HepG2 (cell line): Measurements from ENCODE around the gene WNT3. TPM values are rescaled to one million over a fixed set of nuclear protein-coding genes. Genes with fewer than 3 reads are reported as not detected.

Experiments
- ATAC-seq: fragments of 200-7000 bp; cut with Tn5 transposase; 3 replicates; pipeline ENCODE4 v1.9.1; 2020; ENCODE audit warnings: mild to moderate bottlenecking, moderate library complexity
- BruUV-seq: library from RNA; stranded (reverse); fragments of 400-500 nt; replicated peaks from 2 replicates; lab custom pipeline; 2021; lab: Mats Ljungman, UMichigan
- CTCF ChIA-PET: fragments of 300-600 bp; formaldehyde crosslinking; extraction: SDS; loops from one replicate; lab custom pipeline; 2021; ENCODE audit warnings: low total read pairs, inconsistent platforms, low intra/inter-chr PET ratio; lab: Yijun Ruan, JAX
- POLR2A ChIA-PET: fragments of 350-600 bp; sonication (Branson Sonifier 250); formaldehyde crosslinking; loops from one replicate; lab custom pipeline; 2020; ENCODE audit warnings: antibody characterized with exemption, inconsistent platforms; lab: Yijun Ruan, JAX
- DNase-seq: peaks from one replicate; pipeline ENCODE4 v3.0.0-alpha.2; 2015; ENCODE audit warnings: low spot score
- FAIRE-seq: peaks from 3 replicates; lab custom pipeline; 2011; peaks lifted over from hg19 to GRCh38; lab: Jason Lieb, UNC
- H2AFZ ChIP-seq: one replicate; pipeline ENCODE4 v1.6.1; 2011; ENCODE audit warnings: low read length, inconsistent platforms
- H3K27ac ChIP-seq: fragments of 300-600 bp; 3 replicates; pipeline ENCODE4 v1.8.0; 2011; ENCODE audit warnings: mixed run types, mild to moderate bottlenecking, mixed read lengths, low read length, inconsistent platforms; ENCODE audit not compliant: insufficient read depth; ENCODE audit errors: extremely low read length
- H3K27me3 ChIP-seq, 2 experiments: fragments of 200-600 bp in 1 of 2; 2 replicates in 1 of 2; 3 replicates in 1 of 2; pipeline versions ENCODE4 v1.6.0 to v1.8.0; 2011; ENCODE audit warnings: low read length in 2 of 2, mild to moderate bottlenecking in 2 of 2, moderate library complexity in 2 of 2, inconsistent platforms in 1 of 2; ENCODE audit not compliant: insufficient read depth in 2 of 2, control insufficient read depth in 1 of 2
- H3K36me3 ChIP-seq, 2 experiments: fragments of 200-600 bp in 1 of 2; replicated peaks in 1 of 2; 2 replicates in 1 of 2; 3 replicates in 1 of 2; pipeline versions ENCODE4 v1.5.1 to v1.8.0; 2011; ENCODE audit warnings: low read length in 2 of 2, inconsistent platforms in 1 of 2; ENCODE audit not compliant: insufficient read depth in 2 of 2, control insufficient read depth in 1 of 2
- H3K4me1 ChIP-seq: 2 replicates; pipeline ENCODE4 v1.5.1; 2012; ENCODE audit warnings: low read length, inconsistent platforms; ENCODE audit not compliant: insufficient read depth
- H3K4me2 ChIP-seq: 2 replicates; pipeline ENCODE4 v1.6.0; 2011; ENCODE audit warnings: low read depth, low read length, inconsistent platforms
- H3K4me3 ChIP-seq, 3 experiments: fragments of 200-600 bp in 1 of 3; sonication (generic), shearing (Covaris generic) in 1 of 3; replicated peaks in 1 of 3; 2 replicates each; pipeline ENCODE4 v1.5.1; 2011 to 2016; ENCODE audit warnings: low read length in 3 of 3, inconsistent platforms in 2 of 3, low read depth in 2 of 3, mild to moderate bottlenecking in 2 of 3, control low read depth in 1 of 3, mixed read lengths in 1 of 3; ENCODE audit not compliant: insufficient read depth in 1 of 3
- H3K79me2 ChIP-seq: one replicate; pipeline ENCODE4 v1.6.1; 2011; ENCODE audit warnings: low read length, inconsistent platforms; ENCODE audit not compliant: insufficient read depth
- H3K9ac ChIP-seq: 2 replicates; pipeline ENCODE4 v1.6.0; 2011; ENCODE audit warnings: mild to moderate bottlenecking, low read depth, low read length, inconsistent platforms; ENCODE audit not compliant: insufficient read depth
- H3K9me3 ChIP-seq: 2 replicates; pipeline ENCODE4 v1.5.1; 2012; ENCODE audit warnings: mild to moderate bottlenecking, low read length
- H4K20me1 ChIP-seq: 2 replicates; pipeline ENCODE4 v1.6.0; 2011; ENCODE audit warnings: inconsistent platforms, mild to moderate bottlenecking, low read length, moderate library complexity; ENCODE audit not compliant: insufficient read depth
- ARNTL ChIP-seq: sonication (generic); formaldehyde crosslinking; IDR thresholded peaks from 2 replicates; pipeline ENCODE4 v1.4.0; 2020; ENCODE audit warnings: mild to moderate bottlenecking, missing genetic modification reagents
- ATF7 ChIP-seq, 2 experiments: fragments of 450-650 bp in 1 of 2; sonication (generic) in 1 of 2; formaldehyde crosslinking in 1 of 2; IDR thresholded peaks; 2 replicates each; pipeline versions ENCODE4 v1.4.0 to v1.6.1; 2016 to 2020; ENCODE audit warnings: antibody characterized with exemption in 1 of 2, mild to moderate bottlenecking in 1 of 2, missing genetic modification reagents in 1 of 2
- CBFB ChIP-seq: sonication (generic); formaldehyde crosslinking; IDR thresholded peaks from 2 replicates; pipeline ENCODE4 v1.4.0; 2020; ENCODE audit warnings: missing genetic modification reagents
- DZIP1 ChIP-seq: sonication (generic); formaldehyde crosslinking; IDR thresholded peaks from 2 replicates; pipeline ENCODE4 v1.5.0; 2020; ENCODE audit warnings: mild to moderate bottlenecking, missing genetic modification reagents
- EZH2 ChIP-seq: conservative IDR thresholded peaks from 2 replicates; pipeline ENCODE4 v1.6.1; 2012; ENCODE audit warnings: mild to moderate bottlenecking, low read depth, low read length, moderate library complexity
- FOSL2 ChIP-seq: sonication (generic); formaldehyde crosslinking; IDR thresholded peaks from 2 replicates; pipeline ENCODE4 v1.4.0; 2020; ENCODE audit warnings: missing genetic modification reagents
- KDM4B ChIP-seq: sonication (generic); formaldehyde crosslinking; IDR thresholded peaks from 2 replicates; pipeline ENCODE4 v1.4.0; 2020; ENCODE audit warnings: missing genetic modification reagents
- KLF11 ChIP-seq: IDR thresholded peaks from 2 replicates; pipeline ENCODE4 v1.6.1; 2016; ENCODE audit warnings: missing compliant biosample characterization
- RBFOX2 ChIP-seq: fragments of 200-400 bp; formaldehyde crosslinking; IDR thresholded peaks from 2 replicates; pipeline ENCODE4 v1.6.1; 2017; ENCODE audit warnings: low read depth, mild to moderate bottlenecking, low read length
- RORA ChIP-seq: sonication (generic); formaldehyde crosslinking; IDR thresholded peaks from 2 replicates; pipeline ENCODE4 v1.5.0; 2020; ENCODE audit warnings: mild to moderate bottlenecking, missing genetic modification reagents, moderate library complexity
- SMAD9 ChIP-seq: sonication (generic); formaldehyde crosslinking; IDR thresholded peaks from 2 replicates; pipeline ENCODE4 v1.5.1; 2020; ENCODE audit warnings: mild to moderate bottlenecking, missing genetic modification reagents
- SPEN ChIP-seq: sonication (generic); formaldehyde crosslinking; IDR thresholded peaks from 2 replicates; pipeline ENCODE4 v1.5.1; 2020; ENCODE audit warnings: low read depth, mild to moderate bottlenecking, missing genetic modification reagents
- STAG1 ChIP-seq: sonication (generic); formaldehyde crosslinking; IDR thresholded peaks from 2 replicates; pipeline ENCODE4 v1.4.0; 2020; ENCODE audit warnings: missing genetic modification reagents
- TSC22D2 ChIP-seq: sonication (generic); formaldehyde crosslinking; IDR thresholded peaks from 2 replicates; pipeline ENCODE4 v1.5.1; 2020; ENCODE audit warnings: missing genetic modification reagents, mild to moderate bottlenecking, borderline replicate concordance
- WGBS: methylation state at CpG from one replicate; pipeline ENCODE4 v1.1.6; 2017; ENCODE audit warnings: low lambda C conversion rate; 5-methylcytosine and 5-hydroxymethylcytosine counted together
- in situ Hi-C: cut with HindIII; loops from 2 replicates; pipeline ENCODE4 v1.10.0; 2017; ENCODE audit warnings: low pct_unique_long_range_greater_than_20kb; ENCODE audit not compliant: extremely low pct_ligation_motif_present
- intact Hi-C: fragments of 100-400 bp; cut with micrococcal nuclease; formaldehyde crosslinking; loops from one replicate; pipeline ENCODE4 v1.10.0; 2022; ENCODE audit not compliant: unreplicated experiment
- polyA plus RNA-seq, 8 experiments: library from polyadenylated mRNA; depleted of rRNA in 3 of 8; stranded (reverse) in 7 of 8; unstranded in 1 of 8; fragments of >200 nt; fragmentation: Illumina TruSeq in 4 of 8; extraction: Trizol in 4 of 8; gene quantifications; 2 replicates each; pipeline versions ENCODE4 v1.2.1 to v1.2.3, GENCODE V29; 2011 to 2016; ENCODE audit warnings: low read depth in 4 of 8, missing spikeins in 1 of 8, mixed read lengths in 1 of 8; ENCODE audit not compliant: insufficient read depth in 1 of 8
- total RNA-seq, 5 experiments: library from RNA; depleted of rRNA; stranded (reverse); fragments of >200 nt; fragmentation: Illumina TruSeq; extraction: Trizol; gene quantifications; 2 replicates each; pipeline ENCODE4 v1.2.3, GENCODE V29; 2016; ENCODE audit warnings: low read depth in 1 of 5

WNT3 gene
- total and polyA plus RNA-seq, 2 of the 13 experiments (the other 11 are each of a cell fraction or from before 2014, with no cell fraction given): 8.5 to 10.3 TPM

GRCh38 chr17:46839211-46839610 is 20.7 kb upstream of the WNT3 start (continued):
- no peak for TF ChIP-seq SMAD9 (CRISPR knock-in tag)
- no peak for TF ChIP-seq DZIP1 (CRISPR knock-in tag)
- no peak for TF ChIP-seq ATF7 (IDR thresholded peaks at IDR 0.05)
- TF ChIP-seq ATF7 (CRISPR knock-in tag; IDR thresholded peaks at IDR 0.05): no peak
- TF ChIP-seq STAG1: no peak
- TF ChIP-seq EZH2: no peak
- no peak for TF ChIP-seq FOSL2 (CRISPR knock-in tag)
- no peak for TF ChIP-seq ARNTL (CRISPR knock-in tag)
- no peak for TF ChIP-seq KDM4B (CRISPR knock-in tag)
- no peak for TF ChIP-seq CBFB (CRISPR knock-in tag)
- TF ChIP-seq KLF11 (CRISPR knock-in tag): no peak
- TF ChIP-seq TSC22D2: no peak

GRCh38 chr17:46837521-46837920 is 19.0 kb upstream of the WNT3 start:
- Histone ChIP-seq H3K79me2 (no peaks in the 10 kb centered on the region), H3K27ac (no peak overlapping the region), H4K20me1 (no peaks in the 10 kb centered on the region), H3K27me3 (peaks cover 2 to 34% of the 10 kb centered on the region in 2 experiments), H3K4me1 (peaks cover 33% of the 10 kb centered on the region), H2AFZ (no peak overlapping the region), H3K4me2 (no peak overlapping the region), H3K9ac (no peak overlapping the region), H3K9me3 (peaks cover 2% of the 10 kb centered on the region; the same call in 1 of the 2 replicates), H3K4me3 (no peak overlapping the region), H3K36me3 (no peaks in the 10 kb centered on the region)
- ChIA-PET CTCF (no interaction called here), POLR2A (no interaction called here)
- 14% methylated on average over 4 of the region's 4 CpGs for WGBS
- TF ChIP-seq SPEN (CRISPR knock-in tag) (no peak), RBFOX2 (no peak), RORA (CRISPR knock-in tag) (no peak)
- in situ Hi-C loops (loop anchor here (5.0 to 25.0 kb wide), 2 partner anchors 40 to 825 kb away; no protein-coding TSS in a partner anchor), intact Hi-C loops (no loop called here)
- DNase-seq (no peak), FAIRE-seq (no peak), ATAC-seq (no peak)
- BruUV-seq: no TSS peak
